Melanocyte of skin (primary cell): ENCODE data around the gene C10orf120. TPM values are rescaled to one million over a fixed set of nuclear protein-coding genes. Genes with fewer than 3 reads are reported as not detected.

Source experiments
- total RNA-seq, 2 donors: library from RNA; depleted of rRNA; stranded (reverse); fragments of >200 nt; gene quantifications; 2 replicates each; pipeline ENCODE4 v1.2.3, GENCODE V29; 2012

Gene C10orf120
- not detected for total RNA-seq

GRCh38 chr10:122699796-122700455 lies at the start of gene C10orf120:
C10orf120 (minus strand) TSS chr10:122699846; CDS start chr10:122699790, 56 bp downstream.

Other genes starting within 250 kb of the C10orf120 start
- not detected for gene ARMS2, start 245.2 kb downstream of the C10orf120 start, total RNA-seq
- gene HTRA1, start 238.3 kb downstream of the C10orf120 start, total RNA-seq = 10 to 100 TPM; 21.3 to 24.3 TPM
- gene DMBT1, start 139.1 kb downstream of the C10orf120 start, total RNA-seq = under 1 TPM in 1 of 2 donors, not detected in 1; under 0.01 TPM
- under 1 TPM; under 0.01 to 0.33 TPM for gene CUZD1, start 146.0 kb upstream of the C10orf120 start, total RNA-seq
- 1 to 10 TPM in 1 of 2 donors, under 1 TPM in 1; 0.69 to 3.3 TPM for gene FAM24B, start 179.7 kb upstream of the C10orf120 start, total RNA-seq
- not detected for gene FAM24A, start 210.8 kb upstream of the C10orf120 start, total RNA-seq